ENCODE measurements around the gene TMEM125. TPM values are rescaled to one million over a fixed set of nuclear protein-coding genes. Genes with fewer than 3 reads are reported as not detected.

TMEM125 gene
- 1.6 TPM for total RNA-seq

GRCh38 chr1:43269627-43270375 lies at the start of gene TMEM125:
TMEM125 (plus strand) TSS chr1:43269983; CDS start chr1:43272723, 2,740 bp downstream.

GRCh38 chr1:43285269-43285990 lies 15.6 kb downstream of the TMEM125 start, which contains the start of gene C1orf210:
C1orf210 (minus strand) TSS chr1:43285581; CDS start chr1:43283270, 2,311 bp downstream.

GRCh38 chr1:43300378-43301094 lies 30.8 kb downstream of the TMEM125 start, which contains the start of gene TIE1:
TIE1 (plus strand) TSS chr1:43300982; CDS start chr1:43301072, 90 bp downstream.

Other genes with a start within 250 kb of the TMEM125 start
- gene EBNA1BP2, start 97.7 kb upstream of the TMEM125 start, total RNA-seq: 38.5 TPM
- 1.2 TPM for gene CFAP57, start 97.7 kb upstream of the TMEM125 start, total RNA-seq
- 0.44 TPM for gene C1orf210, start 15.6 kb downstream of the TMEM125 start, total RNA-seq
- 33.0 TPM for gene TIE1, start 31.0 kb downstream of the TMEM125 start, total RNA-seq
- gene MPL, start 67.8 kb downstream of the TMEM125 start, total RNA-seq: 0.93 TPM
- 9.0 TPM for gene CDC20, start 89.0 kb downstream of the TMEM125 start, total RNA-seq
- 14.2 TPM for gene ELOVL1, start 98.0 kb downstream of the TMEM125 start, total RNA-seq
- 51.3 TPM for gene MED8, start 119.8 kb downstream of the TMEM125 start, total RNA-seq
- gene SZT2, start 119.9 kb downstream of the TMEM125 start, total RNA-seq: 52.4 TPM
- gene HYI, start 183.9 kb downstream of the TMEM125 start, total RNA-seq: 44.4 TPM

All from camera-type eye (tissue), 1 donor.